K562 (cell line): Measurements from ENCODE around the gene ZBTB48. TPM values are rescaled to one million over a fixed set of nuclear protein-coding genes. Genes with fewer than 3 reads are reported as not detected.
A peak's percentile ranks its signal among the peaks of the same experiment; 100 is the strongest.

Experiments
- ATAC-seq: fragments of 200-7000 bp; cut with Tn5 transposase; 3 replicates; pipeline ENCODE4 v1.9.1; 2020; ENCODE audit warnings: moderate library complexity
- BruUV-seq: library from RNA; stranded (reverse); fragments of 400-500 nt; replicated peaks from 2 replicates; lab custom pipeline; 2021; lab: Mats Ljungman, UMichigan
- CTCF ChIA-PET: fragments of 300-600 bp; formaldehyde crosslinking; extraction: SDS; loops from one replicate; lab custom pipeline; 2021; ENCODE audit warnings: low intra/inter-chr PET ratio; lab: Yijun Ruan, JAX
- POLR2A ChIA-PET: fragments of 300-600, 350-650 bp; sonication (Branson Sonifier 250); formaldehyde crosslinking; extraction: SDS; loops from one replicate; lab custom pipeline; 2021; ENCODE audit warnings: antibody characterized with exemption, inconsistent platforms; lab: Yijun Ruan, JAX
- DNase-seq, 4 experiments: peaks; one replicate each; pipeline versions ENCODE4 v3.0.0 to v3.0.0-alpha.2; 2011 to 2018; ENCODE audit warnings: low spot score in 3 of 4, mixed read lengths in 3 of 4; ENCODE audit errors: extremely low read depth in 1 of 4
- FAIRE-seq: peaks from 2 replicates; lab custom pipeline; 2011; peaks lifted over from hg19 to GRCh38; lab: Jason Lieb, UNC
- H2AFZ ChIP-seq: 2 replicates; pipeline ENCODE4 v1.6.0; 2011; ENCODE audit warnings: low read depth, low read length, control low read depth, inconsistent platforms
- H3K27ac ChIP-seq: fragments of 200-600 bp; 3 replicates; pipeline ENCODE4 v1.8.0; 2011; ENCODE audit warnings: low read depth, mild to moderate bottlenecking, control low read depth, inconsistent platforms, low read length, moderate library complexity, mixed read lengths; ENCODE audit errors: extremely low read depth
- H3K27me3 ChIP-seq, 2 experiments: fragments of 300-600 bp in 1 of 2; 2 replicates in 1 of 2; 3 replicates in 1 of 2; pipeline versions ENCODE4 v1.6.0 to v1.8.0; 2011; ENCODE audit warnings: inconsistent platforms in 2 of 2, low read length in 2 of 2, mild to moderate bottlenecking in 1 of 2, mixed read lengths in 1 of 2, moderate library complexity in 1 of 2; ENCODE audit not compliant: control insufficient read depth in 2 of 2, insufficient read depth in 2 of 2
- H3K36me3 ChIP-seq: fragments of 300-600 bp; 3 replicates; pipeline ENCODE4 v1.8.0; 2011; ENCODE audit warnings: mild to moderate bottlenecking, low read length, inconsistent platforms; ENCODE audit not compliant: control insufficient read depth, insufficient read depth
- H3K4me1 ChIP-seq, 2 experiments: fragments of 200-600 bp in 1 of 2; replicated peaks in 1 of 2; 2 replicates in 1 of 2; 3 replicates in 1 of 2; pipeline versions ENCODE4 v1.5.1 to v1.8.0; 2011; ENCODE audit warnings: inconsistent platforms in 2 of 2, low read length in 2 of 2, mild to moderate bottlenecking in 1 of 2, mixed read lengths in 1 of 2, moderate library complexity in 1 of 2; ENCODE audit not compliant: control insufficient read depth in 2 of 2, insufficient read depth in 2 of 2
- H3K4me2 ChIP-seq: 2 replicates; pipeline ENCODE4 v1.6.1; 2011; ENCODE audit warnings: low read length, control low read depth, inconsistent platforms, mixed read lengths; ENCODE audit not compliant: insufficient read depth
- H3K4me3 ChIP-seq: fragments of 200-600 bp; sonication (generic), shearing (Covaris generic); 2 replicates; pipeline ENCODE4 v1.5.1; 2016; ENCODE audit warnings: control low read depth, inconsistent platforms
- H3K79me2 ChIP-seq: fragments of 200-600 bp; 3 replicates; pipeline ENCODE4 v1.8.0; 2011; ENCODE audit warnings: low read length, inconsistent platforms; ENCODE audit not compliant: control insufficient read depth, insufficient read depth
- H3K9ac ChIP-seq, 2 experiments: 2 replicates each; pipeline versions ENCODE4 v1.6.0 to v1.6.1; 2011; ENCODE audit warnings: low read depth in 2 of 2, low read length in 2 of 2, control low read depth in 1 of 2, inconsistent platforms in 1 of 2, mild to moderate bottlenecking in 1 of 2, mixed read lengths in 1 of 2; ENCODE audit not compliant: insufficient read depth in 1 of 2
- H3K9me1 ChIP-seq: one replicate; pipeline ENCODE4 v1.6.0; 2011; ENCODE audit warnings: inconsistent platforms, mild to moderate bottlenecking, low read length, moderate library complexity; ENCODE audit not compliant: control insufficient read depth, insufficient read depth
- H3K9me3 ChIP-seq: replicated peaks from 2 replicates; pipeline ENCODE4 v1.5.1; 2011; ENCODE audit warnings: low read depth, low read length, inconsistent platforms; ENCODE audit not compliant: control insufficient read depth, insufficient read depth
- H4K20me1 ChIP-seq: replicated peaks from 2 replicates; pipeline ENCODE4 v1.6.1; 2011; ENCODE audit warnings: low read length, inconsistent platforms, mixed read lengths; ENCODE audit not compliant: control insufficient read depth, insufficient read depth
- ESRRA ChIP-seq: fragments of 450-650 bp; IDR thresholded peaks from 2 replicates; pipeline ENCODE4 v1.6.1; 2014; ENCODE audit warnings: low read depth, mild to moderate bottlenecking, moderate library complexity, borderline replicate concordance
- IRF1 ChIP-seq: sonication (generic); formaldehyde crosslinking; IDR thresholded peaks from 2 replicates; pipeline ENCODE4 v1.8.0; 2022; ENCODE audit warnings: missing genetic modification reagents, mild to moderate bottlenecking, borderline replicate concordance
- SMARCC2 ChIP-seq: fragments of 450-650 bp; IDR thresholded peaks from 2 replicates; pipeline ENCODE4 v1.6.1; 2017; ENCODE audit warnings: antibody characterized with exemption, moderate library complexity, mild to moderate bottlenecking, low read depth
- YBX1 ChIP-seq: fragments of 450-650 bp; IDR thresholded peaks from 2 replicates; pipeline ENCODE4 v1.7.1; 2016; ENCODE audit warnings: mild to moderate bottlenecking
- ZNF318 ChIP-seq, 2 experiments: fragments of 450-650 bp; IDR thresholded peaks; 2 replicates each; pipeline ENCODE4 v1.6.1; 2016; ENCODE audit warnings: mild to moderate bottlenecking in 2 of 2, borderline replicate concordance in 1 of 2, low read depth in 1 of 2, moderate library complexity in 1 of 2
- WGBS: fragments of 100-300 bp; shearing (Covaris generic); methylation state at CpG from one replicate; pipeline ENCODE4 v1.1.6; 2016; ENCODE audit warnings: low coverage, mixed read lengths; ENCODE audit not compliant: insufficient coverage; ENCODE audit errors: missing lambda C conversion rate; 5-methylcytosine and 5-hydroxymethylcytosine counted together
- in situ Hi-C: fragments of 300-500 bp; cut with MboI; formaldehyde crosslinking; loops from 4 replicates; pipeline ENCODE4 v1.15.0; 2018; ENCODE audit warnings: inconsistent platforms, mixed read lengths
- intact Hi-C: fragments of 100-400 bp; cut with micrococcal nuclease; formaldehyde crosslinking; loops from 2 replicates; pipeline ENCODE4 v1.14.2; 2022
- polyA plus RNA-seq, 8 experiments: library from polyadenylated mRNA; depleted of rRNA in 4 of 8; stranded (reverse) in 5 of 8; unstranded in 3 of 8; fragments of >200 nt; fragmentation: Nextera tagmentation in 2 of 8; fragmentation: Illumina TruSeq in 1 of 8; extraction: Ambion mirVana in 2 of 8; extraction: Trizol in 1 of 8; gene quantifications; 2 replicates each; pipeline versions ENCODE4 v1.2.1 to v1.2.3, GENCODE V29; 2011 to 2014; ENCODE audit warnings: inconsistent platforms in 1 of 8, missing spikeins in 1 of 8
- total RNA-seq, 7 experiments: library from RNA; depleted of rRNA in 6 of 7; stranded (reverse); fragments of >200 nt in 6 of 7; fragmentation: Illumina TruSeq in 2 of 7; extraction: Trizol in 2 of 7; gene quantifications; 2 replicates each; pipeline versions ENCODE4 v1.2.1 to v1.2.3, GENCODE V29; 2011 to 2021; ENCODE audit warnings: low replicate concordance in 1 of 7

The ZBTB48 gene
- total and polyA plus RNA-seq, 9 of the 15 experiments (the other 6 are each of a cell fraction or from before 2014, with no cell fraction given): 1.9 to 66.9 (median 29.5) TPM

GRCh38 chr1:6627031-6627430 is 47.2 kb downstream of the ZBTB48 start (continued):
- TF ChIP-seq IRF1 (CRISPR knock-in tag) (no peak), SMARCC2 (no peak)

- no peaks in the 10 kb centered on the region for H3K27me3 ChIP-seq
- no peaks in the 10 kb centered on the region for H3K9me1 ChIP-seq
- H3K9ac ChIP-seq: peak overlapping the region in 1 of 2 experiments; percentile 68; a peak in 2 of 4 replicates
- in situ Hi-C loops: no loop called here
- WGBS: 93% methylated on average over 21 of the region's 21 CpGs
- peaks cover 71% of the 10 kb centered on the region for H3K36me3 ChIP-seq
- DNase-seq: no peak
- H2AFZ ChIP-seq: no peak overlapping the region
- CTCF ChIA-PET: no interaction called here
- intact Hi-C loops: loop anchor here (2.0 kb wide), 1 partner anchor 15 kb away; the partner anchor contains the start of gene PHF13
- peaks cover 12 to 46% of the 10 kb centered on the region in 2 experiments; a peak in 4 of 5 replicates for H3K4me1 ChIP-seq
- no TSS peak for BruUV-seq
- no peak overlapping the region for H3K4me3 ChIP-seq
- H4K20me1 ChIP-seq: peaks cover 14% of the 10 kb centered on the region; the same call in 1 of the 2 replicates
- H3K27ac ChIP-seq: no peak overlapping the region
- peaks cover 36% of the 10 kb centered on the region for H3K79me2 ChIP-seq
- no peak for ATAC-seq
- H3K4me2 ChIP-seq: no peak overlapping the region
- H3K9me3 ChIP-seq: no peaks in the 10 kb centered on the region
- POLR2A ChIA-PET: interaction anchor here (2.1 kb wide), 1 partner anchor 24 kb away, joined by 6 read pairs; no protein-coding TSS in a partner anchor
- FAIRE-seq: no peak
- TF ChIP-seq ZNF318 (IDR thresholded peaks at IDR 0.05; ENCODE audit: borderline replicate concordance in 1 of 2, low read depth in 1 of 2): no peak
- TF ChIP-seq YBX1: no peak
- no peak for TF ChIP-seq ESRRA
Measured at GRCh38 chr1:6627841-6628545, 48.2 kb downstream of the ZBTB48 start.
